Activated CD8-positive, alpha-beta memory T cell treated with anti-CD3 and anti-CD28 coated beads for 36 hours (primary cell): Measurements from ENCODE around the gene SLC7A9. TPM values are rescaled to one million over a fixed set of nuclear protein-coding genes. Genes with fewer than 3 reads are reported as not detected.
"Not testable (repeated sequence)": the region's sequence is repeated elsewhere in the genome, so short reads cannot be mapped to it uniquely, and the experiment has no call there.

Source experiments
- CTCF ChIA-PET: fragments of 350-600 bp; sonication (Branson Sonifier 250); formaldehyde crosslinking; loops from one replicate; lab custom pipeline; 2021; ENCODE audit warnings: antibody characterized with exemption; lab: Charles Lee
- POLR2A ChIA-PET: fragments of 350-600 bp; sonication (Branson Sonifier 250); formaldehyde crosslinking; loops from one replicate; lab custom pipeline; 2021; ENCODE audit warnings: antibody characterized with exemption; lab: Charles Lee
- total RNA-seq, 2 experiments: library from RNA; stranded (reverse); gene quantifications; one replicate each; pipeline ENCODE4 v1.2.3, GENCODE V29; 2021

SLC7A9 gene
- total RNA-seq, 2 experiments from 2014 or later = not detected

- POLR2A ChIA-PET = no interaction called here
- CTCF ChIA-PET = no interaction called here
Measured at GRCh38 chr19:32814624-32815023, 54.9 kb downstream of the SLC7A9 start.

- POLR2A ChIA-PET = no interaction called here
- CTCF ChIA-PET = interaction anchor here (0.6 kb wide), 1 partner anchor 39 kb away, joined by 3 read pairs; no protein-coding TSS in a partner anchor
Measured at GRCh38 chr19:32813862-32814425, 55.6 kb downstream of the SLC7A9 start.

- CTCF ChIA-PET = no interaction called here
- POLR2A ChIA-PET = interaction anchor here (0.6 kb wide), 1 partner anchor 174 kb away, joined by 3 read pairs; no protein-coding TSS in a partner anchor
Measured at GRCh38 chr19:32812571-32812970, 57.0 kb downstream of the SLC7A9 start.

- ChIA-PET POLR2A (no interaction called here), CTCF (no interaction called here)
Measured at GRCh38 chr19:32812036-32812435, 57.5 kb downstream of the SLC7A9 start.

GRCh38 chr19:32811151-32811550, 58.4 kb downstream of the SLC7A9 start:
- POLR2A ChIA-PET = no interaction called here
- CTCF ChIA-PET = no interaction called here

GRCh38 chr19:32810452-32810851, 59.1 kb downstream of the SLC7A9 start:
- ChIA-PET POLR2A (no interaction called here), CTCF (no interaction called here)

DNA sequence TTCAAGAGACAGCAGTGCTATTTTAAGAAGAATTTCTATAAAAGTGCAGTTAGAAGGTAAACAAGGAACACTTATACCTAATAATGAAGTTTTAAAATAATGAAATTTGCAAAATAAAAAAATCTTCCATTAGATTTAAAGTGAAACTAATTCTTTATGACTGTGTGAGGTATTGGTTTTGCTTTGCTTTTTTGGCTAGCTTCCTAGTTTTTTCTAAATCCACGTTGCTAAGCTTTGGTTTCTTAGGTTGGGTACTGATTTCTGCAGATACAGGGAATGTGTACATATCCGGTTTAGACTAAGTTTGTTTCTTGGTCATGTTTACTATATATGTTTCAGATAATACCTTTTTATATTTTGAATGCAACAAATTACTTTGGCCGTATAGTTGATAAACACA, 59.8 kb downstream of the SLC7A9 start:
- ChIA-PET CTCF (no interaction called here), POLR2A (no interaction called here)

GRCh38 chr19:32809254-32809653, 60.3 kb downstream of the SLC7A9 start:
- ChIA-PET POLR2A (no interaction called here), CTCF (no interaction called here)

DNA sequence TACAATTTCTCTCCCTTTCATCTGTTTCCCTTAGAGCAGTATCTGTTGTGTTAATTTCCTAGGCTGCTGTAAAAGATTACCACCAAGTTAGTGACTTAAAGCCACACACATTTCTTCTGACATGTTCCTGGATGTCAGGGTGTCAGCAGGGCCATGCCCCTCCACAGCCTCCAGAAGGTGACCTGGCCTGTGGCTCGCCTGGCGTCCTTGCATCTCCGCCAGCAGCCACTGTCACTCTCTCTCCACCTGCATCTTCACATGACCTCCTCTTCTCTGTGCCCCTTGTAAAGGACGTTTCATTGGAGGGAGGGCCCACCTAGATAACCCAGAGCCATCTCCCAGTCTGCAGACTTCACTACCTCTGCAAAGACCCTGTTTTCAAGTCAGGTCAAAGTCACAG, 61.3 kb downstream of the SLC7A9 start:
- ChIA-PET CTCF (no interaction called here), POLR2A (no interaction called here)

- POLR2A ChIA-PET = no interaction called here
- CTCF ChIA-PET = no interaction called here
Measured at GRCh38 chr19:32802840-32803239, 66.7 kb downstream of the SLC7A9 start.

- POLR2A ChIA-PET = no interaction called here
- CTCF ChIA-PET = no interaction called here
Measured at GRCh38 chr19:32800754-32801153, 68.8 kb downstream of the SLC7A9 start.

GRCh38 chr19:32800191-32800590, 69.4 kb downstream of the SLC7A9 start:
- POLR2A ChIA-PET = no interaction called here
- CTCF ChIA-PET = no interaction called here

- POLR2A ChIA-PET = no interaction called here
Measured at GRCh38 chr19:32798201-32798600, 71.4 kb downstream of the SLC7A9 start.

GRCh38 chr19:32789429-32789828, 80.1 kb downstream of the SLC7A9 start:
- ChIA-PET CTCF (no interaction called here), POLR2A (no interaction called here)

More at GRCh38 chr19:32798201-32798600, 71.4 kb downstream of the SLC7A9 start:
- CTCF ChIA-PET = no interaction called here

DNA sequence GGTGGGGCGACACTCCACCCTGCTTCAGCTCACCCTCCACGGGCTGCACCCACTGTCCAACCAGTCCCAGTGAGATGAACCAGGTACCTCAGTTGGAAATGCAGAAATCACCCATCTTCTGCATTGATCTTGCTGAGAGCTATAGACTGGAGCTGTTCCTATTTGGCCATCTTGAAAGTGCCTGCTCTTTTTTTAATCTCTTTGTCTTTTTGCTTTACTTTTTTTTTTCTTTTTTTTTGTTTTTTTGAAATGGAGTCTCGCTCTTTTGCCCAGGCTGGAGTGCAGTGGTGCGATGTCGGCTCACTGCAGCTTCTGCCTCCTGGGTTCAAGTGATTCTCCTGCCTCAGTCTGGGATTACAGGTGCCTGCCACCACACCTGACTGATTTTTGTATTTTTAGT, 81.7 kb downstream of the SLC7A9 start:
- POLR2A ChIA-PET = not testable (repeated sequence)
- CTCF ChIA-PET = interaction anchor here (0.6 kb wide), 1 partner anchor 131 kb away, joined by 4 read pairs; no protein-coding TSS in a partner anchor

DNA sequence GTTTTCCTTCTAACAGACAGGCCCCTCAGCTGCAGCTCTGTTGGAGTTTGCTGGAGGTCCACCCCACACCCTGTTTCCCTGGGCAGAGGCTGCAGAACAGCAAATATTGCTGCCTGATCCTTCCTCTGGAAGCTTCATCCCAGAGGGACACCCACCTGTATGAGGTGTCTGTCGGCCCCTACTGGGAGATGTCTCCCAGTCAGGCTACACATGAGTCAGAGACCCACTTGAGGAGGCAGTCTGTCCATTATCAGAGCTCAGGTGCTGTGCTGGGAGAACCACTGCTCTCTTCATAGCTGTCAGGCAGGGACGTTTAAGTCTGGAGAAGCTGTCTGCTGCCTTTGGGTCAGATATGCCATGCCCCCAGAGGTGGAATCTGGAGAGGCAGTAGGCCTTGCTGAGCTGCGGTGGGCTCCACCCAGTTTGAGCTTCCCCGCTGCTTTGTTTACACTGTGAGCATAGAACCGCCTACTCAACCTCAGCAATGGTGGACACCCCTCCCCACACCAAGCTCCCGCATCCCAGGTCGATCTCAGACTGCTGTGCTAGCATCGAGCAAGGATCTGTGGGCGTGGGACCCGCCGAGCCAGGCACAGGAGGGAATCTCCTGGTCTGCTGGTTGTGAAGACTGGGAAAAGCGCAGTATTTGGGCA, 82.3 kb downstream of the SLC7A9 start:
- POLR2A ChIA-PET = not testable (repeated sequence)
- CTCF ChIA-PET = interaction anchor here (0.6 kb wide), 1 partner anchor 130 kb away, joined by 4 read pairs; no protein-coding TSS in a partner anchor

GRCh38 chr19:32782089-32782488, 87.5 kb downstream of the SLC7A9 start:
- CTCF ChIA-PET, POLR2A ChIA-PET: not testable (repeated sequence)

- ChIA-PET POLR2A (no interaction called here), CTCF (no interaction called here)
Measured at GRCh38 chr19:32781280-32781679, 88.3 kb downstream of the SLC7A9 start.
